Fibroblast of mammary gland (primary cell): Measurements from ENCODE around the gene ZNF25.
"Not testable (repeated sequence)": the region's sequence is repeated elsewhere in the genome, so short reads cannot be mapped to it uniquely, and the experiment has no call there.

Experiments used
- DNase-seq: peaks from one replicate; pipeline ENCODE4 v3.0.0-alpha.2; 2010; ENCODE audit warnings: low read depth
- H3K4me3 ChIP-seq: 2 replicates; pipeline ENCODE4 v1.5.1; 2011; ENCODE audit warnings: low read depth, mild to moderate bottlenecking, low read length, moderate library complexity; ENCODE audit not compliant: control insufficient read depth
- TF ChIP-seq, protein P1 (sequence below): conservative IDR thresholded peaks from 2 replicates; pipeline ENCODE4 v1.5.1; 2011; ENCODE audit warnings: low read depth, low read length, inconsistent platforms; ENCODE audit not compliant: control insufficient read depth, insufficient read depth

ZNF25 gene

DNA sequence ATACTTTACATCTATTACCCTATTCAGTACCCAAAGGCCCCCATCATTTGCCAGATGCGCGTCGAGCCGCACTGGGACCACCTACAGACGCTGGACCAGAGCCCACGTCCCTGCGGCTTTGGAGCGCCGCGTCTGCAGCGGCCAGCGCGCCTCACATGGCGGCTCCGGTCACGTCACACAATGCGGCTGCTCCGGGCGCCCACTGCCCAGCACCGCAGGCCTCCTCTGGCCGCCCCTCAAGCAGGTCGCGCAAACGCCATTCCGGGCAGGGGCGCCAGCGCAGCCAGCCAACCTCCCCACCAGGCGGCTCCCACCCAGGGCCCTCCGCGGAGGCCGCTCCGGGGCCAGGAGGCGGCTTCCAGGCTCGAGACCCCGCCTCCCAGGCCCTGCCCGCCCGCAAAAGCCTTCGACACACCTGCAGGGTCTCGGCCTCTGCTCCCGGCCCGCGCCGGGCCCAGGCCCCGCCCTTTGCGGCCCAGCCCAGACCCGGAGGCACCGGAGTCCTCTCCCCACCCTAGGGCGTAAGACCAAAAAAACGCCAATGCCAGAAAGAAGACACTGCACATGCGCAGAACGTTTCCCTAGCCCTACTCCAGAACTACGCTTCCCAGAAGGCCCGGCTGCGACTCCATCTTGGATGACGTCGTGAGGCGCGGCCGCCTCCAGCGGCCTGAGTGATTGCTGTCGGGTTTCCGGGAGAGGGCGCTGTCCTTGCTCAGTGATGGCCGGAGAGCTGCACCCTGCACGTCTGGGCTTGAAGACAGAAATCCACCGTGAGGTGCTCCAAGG is at the start of gene ZNF25:
Gene ZNF25, minus strand, starts transcription at position 557 of the 789 bp plus-strand sequence. CDS start 4,925 bp downstream, outside the sequence.
- TF ChIP-seq, protein P1, sequence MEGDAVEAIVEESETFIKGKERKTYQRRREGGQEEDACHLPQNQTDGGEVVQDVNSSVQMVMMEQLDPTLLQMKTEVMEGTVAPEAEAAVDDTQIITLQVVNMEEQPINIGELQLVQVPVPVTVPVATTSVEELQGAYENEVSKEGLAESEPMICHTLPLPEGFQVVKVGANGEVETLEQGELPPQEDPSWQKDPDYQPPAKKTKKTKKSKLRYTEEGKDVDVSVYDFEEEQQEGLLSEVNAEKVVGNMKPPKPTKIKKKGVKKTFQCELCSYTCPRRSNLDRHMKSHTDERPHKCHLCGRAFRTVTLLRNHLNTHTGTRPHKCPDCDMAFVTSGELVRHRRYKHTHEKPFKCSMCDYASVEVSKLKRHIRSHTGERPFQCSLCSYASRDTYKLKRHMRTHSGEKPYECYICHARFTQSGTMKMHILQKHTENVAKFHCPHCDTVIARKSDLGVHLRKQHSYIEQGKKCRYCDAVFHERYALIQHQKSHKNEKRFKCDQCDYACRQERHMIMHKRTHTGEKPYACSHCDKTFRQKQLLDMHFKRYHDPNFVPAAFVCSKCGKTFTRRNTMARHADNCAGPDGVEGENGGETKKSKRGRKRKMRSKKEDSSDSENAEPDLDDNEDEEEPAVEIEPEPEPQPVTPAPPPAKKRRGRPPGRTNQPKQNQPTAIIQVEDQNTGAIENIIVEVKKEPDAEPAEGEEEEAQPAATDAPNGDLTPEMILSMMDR = peak; percentile 91
- DNase-seq = peak; percentile 98
- peak within 1 kb of the TSS; percentile 80 for H3K4me3 ChIP-seq

DNA sequence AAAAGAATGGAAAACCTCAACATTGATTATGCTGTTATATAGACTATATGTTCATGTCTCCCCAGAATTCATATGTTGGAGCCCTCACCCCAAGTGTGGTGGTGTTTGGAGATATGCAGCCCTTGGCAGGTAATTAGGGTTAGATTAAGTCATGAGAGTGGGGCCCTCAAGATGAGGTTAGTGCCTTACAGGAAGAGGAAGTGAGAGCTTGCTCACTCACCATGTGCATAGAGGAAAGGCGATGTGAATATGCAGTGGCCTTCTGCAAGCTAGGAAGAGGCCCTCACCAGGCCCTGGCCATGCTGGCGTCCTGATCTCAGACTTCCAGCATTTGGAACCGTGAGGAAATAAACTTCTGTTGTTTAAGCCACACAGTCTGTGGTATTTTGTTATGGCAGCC is 48.8 kb upstream of the ZNF25 start:
- TF ChIP-seq, protein P1 = no peak
- DNase-seq = no peak
- no peak overlapping the region for H3K4me3 ChIP-seq

DNA sequence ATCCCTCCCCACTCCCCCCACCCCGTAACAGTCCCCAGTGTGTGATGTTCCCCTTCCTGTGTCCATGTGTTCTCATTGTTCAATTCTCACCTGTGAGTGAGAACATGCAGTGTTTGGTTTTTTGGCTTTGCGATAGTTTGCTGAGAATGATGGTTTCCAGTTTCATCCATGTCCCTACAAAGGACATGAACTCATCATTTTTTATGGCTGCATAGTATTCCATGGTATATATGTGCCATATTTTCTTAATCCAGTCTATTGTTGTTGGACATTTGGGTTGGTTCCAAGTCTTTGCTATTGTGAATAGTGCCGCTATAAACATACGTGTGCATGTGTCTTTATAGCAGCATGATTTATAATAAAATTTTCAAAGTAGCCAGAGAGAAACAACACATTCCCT is 42.7 kb upstream of the ZNF25 start:
- H3K4me3 ChIP-seq, DNase-seq: not testable (repeated sequence)

DNA sequence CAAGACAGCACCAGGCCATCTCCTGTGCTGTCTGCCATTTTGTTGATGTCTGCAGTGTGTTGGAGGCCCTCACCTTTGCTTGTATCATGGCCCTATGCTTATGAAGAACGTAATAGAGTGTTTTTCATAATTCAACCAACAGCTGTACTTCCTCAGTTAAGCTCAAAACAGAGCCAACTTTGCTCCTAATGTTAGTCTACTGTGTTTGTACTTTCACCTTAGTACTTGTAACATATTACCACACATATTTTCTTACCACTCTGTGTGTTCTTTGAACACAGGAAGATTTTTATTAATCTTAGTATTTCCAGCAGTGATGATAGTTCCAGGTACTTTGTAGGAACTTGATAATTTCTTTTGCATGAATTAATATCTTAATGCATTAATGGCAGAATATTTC is 39.9 kb upstream of the ZNF25 start:
- H3K4me3 ChIP-seq = no peak overlapping the region
- no peak for DNase-seq
- TF ChIP-seq, protein P1 = no peak

DNA sequence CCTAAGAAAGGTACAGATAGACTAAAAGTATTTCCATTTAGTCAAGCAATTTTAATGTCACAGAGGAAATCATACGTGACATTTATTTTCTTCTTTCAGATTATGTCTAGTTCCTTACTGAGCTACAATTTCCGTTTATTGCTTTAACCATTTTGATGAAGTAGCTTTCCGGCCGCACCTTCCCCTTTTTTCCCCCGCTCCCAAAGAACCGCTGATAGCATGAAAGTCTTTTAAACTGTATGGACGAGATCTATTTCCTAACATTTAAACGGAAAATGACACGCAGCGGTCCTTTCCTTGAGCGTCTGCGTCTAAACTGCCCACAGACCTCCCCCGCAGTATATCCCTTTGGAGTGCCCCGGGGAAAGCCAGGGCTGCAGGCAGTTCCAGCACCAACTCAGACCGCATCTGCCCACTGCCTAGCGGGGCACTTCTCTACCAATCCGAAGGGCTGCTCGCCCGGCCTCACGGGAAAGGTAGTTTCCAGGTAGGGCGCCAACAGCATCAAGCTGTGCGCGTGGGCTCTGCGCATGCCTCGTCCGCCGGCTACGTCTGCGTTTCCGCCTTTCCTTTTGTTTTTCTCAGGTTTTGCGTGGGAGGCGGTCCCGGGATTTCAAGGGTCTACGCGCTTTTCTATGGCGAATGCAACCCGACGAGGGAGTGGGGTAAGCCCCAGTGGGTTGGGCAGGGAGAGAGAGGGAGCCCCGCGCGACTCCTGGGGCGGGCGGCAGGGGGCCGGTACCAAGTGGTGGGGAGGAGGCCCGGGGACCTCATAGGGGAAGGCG is 33.9 kb upstream of the ZNF25 start, which contains the start of gene ZNF33A:
Gene ZNF33A, plus strand, starts transcription at position 557 of the 785 bp plus-strand sequence. CDS start 1,667 bp downstream, outside the sequence.
- H3K4me3 ChIP-seq = peak within 1 kb of the TSS; percentile 80
- TF ChIP-seq, protein P1 = no peak
- DNase-seq = peak; percentile 82

DNA sequence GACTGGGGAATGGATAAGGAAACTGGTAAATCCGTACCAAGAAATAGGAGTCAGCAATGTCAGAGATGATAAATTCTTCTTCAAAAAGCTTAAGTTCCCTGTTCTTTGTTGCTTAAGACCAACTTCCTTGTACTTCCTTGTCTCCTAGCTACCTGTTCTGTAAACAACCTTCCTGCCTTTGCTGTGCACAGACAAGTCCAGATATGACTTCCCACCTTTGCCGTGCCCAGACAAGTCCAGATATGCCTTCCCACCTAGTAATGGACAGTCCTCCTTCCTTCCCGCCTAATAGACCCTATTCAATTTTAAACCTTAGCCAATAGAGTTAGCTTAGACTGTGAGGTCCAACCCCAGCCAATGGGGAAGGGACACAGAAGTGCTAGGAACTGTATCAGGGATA is 31.5 kb upstream of the ZNF25 start:
- no peak overlapping the region for H3K4me3 ChIP-seq
- DNase-seq = no peak
- TF ChIP-seq, protein P1 = no peak

DNA sequence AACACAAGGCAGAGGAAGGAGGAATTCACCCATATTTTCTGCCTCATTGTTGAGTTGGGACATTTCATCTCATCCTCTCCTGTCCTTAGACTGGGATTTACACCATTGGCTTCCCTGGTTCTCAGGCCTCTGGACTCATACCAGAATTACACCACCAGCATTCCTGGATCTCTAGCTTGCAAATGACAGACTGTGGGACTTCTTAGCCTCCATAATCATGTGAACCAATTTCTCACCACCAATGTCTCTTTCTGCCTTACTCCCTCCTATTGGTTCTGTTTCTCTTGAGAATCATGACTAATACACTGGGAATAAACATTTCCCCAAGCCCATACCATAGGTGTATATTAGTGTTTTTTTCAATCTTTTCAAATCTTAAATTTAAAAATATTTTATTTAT is 31.1 kb upstream of the ZNF25 start:
- DNase-seq = peak; percentile 2
- TF ChIP-seq, protein P1 = no peak
- H3K4me3 ChIP-seq = no peak overlapping the region
